Lower leg skin (tissue), 4 donors: Measurements from ENCODE around the gene FRMD6. TPM values are rescaled to one million over a fixed set of nuclear protein-coding genes. Genes with fewer than 3 reads are reported as not detected.

Experiments used
- DNase-seq, 2 donors: peaks; one replicate each; pipeline ENCODE4 v3.0.0-alpha.2; 2019; ENCODE audit warnings: low spot score in 2 of 2
- H3K4me3 ChIP-seq: fragments of 200-600 bp; sonication (generic); 2 replicates; pipeline ENCODE4 v1.5.1; 2017; ENCODE audit warnings: mild to moderate bottlenecking, low read depth; ENCODE audit not compliant: poor library complexity, severe bottlenecking
- CTCF ChIP-seq, 3 donors: fragments of 450-650 bp; IDR thresholded peaks; one replicate each; pipeline ENCODE4 v1.5.1; 2016; ENCODE audit warnings: antibody characterized with exemption in 3 of 3, mild to moderate bottlenecking in 3 of 3, moderate library complexity in 2 of 3
- POLR2A ChIP-seq, 2 donors: fragments of 450-650 bp; IDR thresholded peaks; one replicate each; pipeline ENCODE4 v1.6.1; 2016 to 2017; ENCODE audit warnings: antibody characterized with exemption in 2 of 2, mild to moderate bottlenecking in 1 of 2, moderate library complexity in 1 of 2
- WGBS, 2 donors: methylation state at CpG; one replicate each; pipeline ENCODE4 v1.1.5; 2018; 5-methylcytosine and 5-hydroxymethylcytosine counted together
- intact Hi-C: fragments of 100-400 bp; cut with DNase I; formaldehyde crosslinking; loops from one replicate; pipeline ENCODE4 v1.15.0; 2023; ENCODE audit warnings: low total_unique reads
- total RNA-seq, 4 donors: library from RNA; depleted of rRNA; stranded (reverse); fragments of >200 nt; gene quantifications; one replicate each; pipeline ENCODE4 v1.1.0, GENCODE V29; 2016

Gene FRMD6
- total RNA-seq: 100 to 1,000 TPM; 144 to 203 (median 152) TPM

GRCh38 chr14:51651388-51652167 is at the start of gene FRMD6:
Gene FRMD6 (plus strand): TSS chr14:51651910. CDS start chr14:51689837, 37,927 bp downstream.
- WGBS, 2 donors: 1 to 2% methylated on average over 32 to 35 of the region's 86 CpGs
- peak within 1 kb of the TSS; percentile 94 for H3K4me3 ChIP-seq
- TF ChIP-seq CTCF (IDR thresholded peaks at IDR 0.05) (peak in 1 of 3 donors; percentile 58), POLR2A (IDR thresholded peaks at IDR 0.05) (no peak)
- peak; percentile 78 to 97 for DNase-seq
- intact Hi-C loops: no loop called here

GRCh38 chr14:51602310-51602709 is 49.4 kb upstream of the FRMD6 start:
- DNase-seq: no peak
- TF ChIP-seq CTCF (IDR thresholded peaks at IDR 0.05): no peak
- no peak for TF ChIP-seq POLR2A (IDR thresholded peaks at IDR 0.05)
- no peak overlapping the region for H3K4me3 ChIP-seq
- intact Hi-C loops: no loop called here

GRCh38 chr14:51603495-51603894 is 48.2 kb upstream of the FRMD6 start:
- H3K4me3 ChIP-seq: no peak overlapping the region
- intact Hi-C loops: no loop called here
- TF ChIP-seq POLR2A (IDR thresholded peaks at IDR 0.05) (no peak), CTCF (IDR thresholded peaks at IDR 0.05) (no peak)
- DNase-seq: no peak
- WGBS, 2 donors: 87 to 92% methylated on average over 3 of the region's 3 CpGs

GRCh38 chr14:51604073-51604472 is 47.6 kb upstream of the FRMD6 start:
- intact Hi-C loops: no loop called here
- TF ChIP-seq POLR2A (IDR thresholded peaks at IDR 0.05) (no peak), CTCF (IDR thresholded peaks at IDR 0.05) (no peak)
- no peak overlapping the region for H3K4me3 ChIP-seq
- no peak for DNase-seq
- WGBS, 2 donors: 65 to 67% methylated on average over 4 of the region's 4 CpGs

GRCh38 chr14:51605575-51605974 is 46.1 kb upstream of the FRMD6 start:
- DNase-seq: no peak
- H3K4me3 ChIP-seq: no peak overlapping the region
- TF ChIP-seq POLR2A (IDR thresholded peaks at IDR 0.05): no peak
- TF ChIP-seq CTCF (IDR thresholded peaks at IDR 0.05): no peak
- 87 to 92% methylated on average over 2 of the region's 2 CpGs for WGBS, 2 donors
- intact Hi-C loops: no loop called here

GRCh38 chr14:51607711-51608110 is 44.0 kb upstream of the FRMD6 start:
- H3K4me3 ChIP-seq: no peak overlapping the region
- 52% methylated on average over 12 of the region's 12 CpGs for WGBS, 2 donors
- no peak for DNase-seq
- TF ChIP-seq POLR2A (IDR thresholded peaks at IDR 0.05) (no peak), CTCF (IDR thresholded peaks at IDR 0.05) (no peak)
- intact Hi-C loops: no loop called here
